Thyroid gland (tissue), 4 donors: Measurements from ENCODE around the gene CCDC88C.

Source experiments
- CTCF ChIP-seq, 6 experiments: fragments of 200-600 bp in 3 of 6; fragments of 450-650 bp in 3 of 6; sonication (generic) in 3 of 6; IDR thresholded peaks; one replicate each; pipeline ENCODE4 v1.5.1; 2016 to 2019; ENCODE audit warnings: antibody characterized with exemption in 6 of 6, mild to moderate bottlenecking in 2 of 6, inconsistent platforms in 1 of 6, moderate library complexity in 1 of 6
- POLR2A ChIP-seq, 2 donors: fragments of 450-650 bp; IDR thresholded peaks; one replicate each; pipeline ENCODE4 v1.6.1; 2017; ENCODE audit warnings: antibody characterized with exemption in 2 of 2, mild to moderate bottlenecking in 2 of 2, moderate library complexity in 1 of 2

DNA sequence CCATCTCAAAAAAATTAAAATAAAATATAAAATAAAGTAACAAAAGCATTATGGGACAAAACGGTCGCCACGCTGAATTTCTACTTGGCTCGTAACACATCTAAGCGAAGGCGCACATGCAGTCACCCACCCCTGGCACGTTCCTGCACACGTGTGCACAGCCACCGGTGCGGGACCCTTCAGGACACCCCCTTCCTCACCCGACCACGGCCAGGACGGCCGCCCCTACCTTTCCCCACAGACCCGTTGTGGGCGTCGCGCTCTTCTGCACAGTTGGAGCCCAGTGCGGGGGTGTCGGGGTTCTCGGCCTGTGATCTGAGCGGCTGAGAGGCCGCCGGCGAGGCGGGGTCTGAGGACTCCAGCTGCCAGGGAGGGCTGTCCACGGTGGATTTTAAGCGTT lies 128.7 kb downstream of the CCDC88C start:
- no peak for TF ChIP-seq CTCF (IDR thresholded peaks at IDR 0.05)
- no peak for TF ChIP-seq POLR2A (IDR thresholded peaks at IDR 0.05)
